ENCODE results near the gene MYO18B. TPM values are rescaled to one million over a fixed set of nuclear protein-coding genes. Genes with fewer than 3 reads are reported as not detected.

The MYO18B gene
- total RNA-seq, 1 experiment from 2014 or later, result 0.07 TPM

DNA sequence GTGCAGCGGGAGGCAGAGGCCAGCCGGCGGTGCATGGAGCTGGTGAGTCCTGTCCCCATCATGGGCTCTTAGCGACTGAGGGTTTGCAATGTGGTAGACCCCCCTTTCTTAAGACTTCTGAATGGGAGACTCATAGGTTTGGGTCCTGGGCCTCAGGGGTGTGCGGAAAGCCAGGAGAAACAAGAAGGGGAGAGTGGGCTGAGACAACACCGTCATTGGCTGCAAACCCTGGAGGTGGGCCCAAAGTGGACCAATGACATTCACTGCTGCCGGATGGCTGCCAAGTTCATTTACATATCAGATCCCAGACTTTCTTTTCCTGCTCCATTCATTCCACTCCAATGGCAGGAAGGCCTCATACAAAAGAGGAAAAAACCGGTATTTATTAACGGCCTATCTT lies 213.3 kb downstream of the MYO18B start:
- CTCF ChIA-PET, result no interaction called here
- H3K27me3 Mint-ChIP-seq (ENCODE audit: insufficient read depth, unreplicated experiment), result peaks cover 12% of the 10 kb centered on the region
- no peak for TF ChIP-seq CTCF (IDR thresholded peaks at IDR 0.05; ENCODE audit: insufficient read depth in 1 of 2, low read depth in 1 of 2, low read length in 1 of 2, severe bottlenecking in 1 of 2, unreplicated experiment in 1 of 2)

GRCh38 chr22:25956801-25957200 lies 214.8 kb downstream of the MYO18B start:
- ChIA-PET POLR2A (no interaction called here), CTCF (no interaction called here)
- Mint-ChIP-seq H3K36me3 (ENCODE audit: insufficient read depth, unreplicated experiment) (no peaks in the 10 kb centered on the region), H3K4me3 (ENCODE audit: unreplicated experiment) (no peak overlapping the region), H3K27me3 (ENCODE audit: insufficient read depth, unreplicated experiment) (peaks cover 10% of the 10 kb centered on the region), H3K27ac (ENCODE audit: unreplicated experiment) (no peak overlapping the region), H3K9me3 (ENCODE audit: unreplicated experiment) (no peaks in the 10 kb centered on the region), H3K4me1 (ENCODE audit: low read depth, unreplicated experiment) (no peaks in the 10 kb centered on the region)
- BruUV-seq (replicated peaks), result no TSS peak
- Histone ChIP-seq H3K4me1 (no peaks in the 10 kb centered on the region), H3K4me3 (ENCODE audit: low read depth, low read length) (no peak overlapping the region), H3K27me3 (replicated peaks; ENCODE audit: control insufficient read depth, insufficient read depth, low read length) (no peaks in the 10 kb centered on the region; the same call in 1 of the 2 replicates), H3K36me3 (ENCODE audit: control insufficient read depth, insufficient read depth, low read length) (no peaks in the 10 kb centered on the region), H3K9me3 (no peaks in the 10 kb centered on the region)
- TF ChIP-seq CTCF (IDR thresholded peaks at IDR 0.05; ENCODE audit: insufficient read depth in 1 of 2, low read depth in 1 of 2, low read length in 1 of 2, severe bottlenecking in 1 of 2, unreplicated experiment in 1 of 2), result no peak
- intact Hi-C loops (cut with micrococcal nuclease; ENCODE audit: unreplicated experiment), result no loop called here
- DNase-seq, result no peak

More for the DNA sequence above, 213.3 kb downstream of the MYO18B start:
- H3K9me3 Mint-ChIP-seq (ENCODE audit: unreplicated experiment), result no peaks in the 10 kb centered on the region
- H3K4me3 Mint-ChIP-seq (ENCODE audit: unreplicated experiment), result no peak overlapping the region
- no peaks in the 10 kb centered on the region for H3K36me3 Mint-ChIP-seq (ENCODE audit: insufficient read depth, unreplicated experiment)
- Histone ChIP-seq H3K27me3 (replicated peaks; ENCODE audit: control insufficient read depth, insufficient read depth, low read length) (no peaks in the 10 kb centered on the region; the same call in 1 of the 2 replicates), H3K36me3 (ENCODE audit: control insufficient read depth, insufficient read depth, low read length) (no peaks in the 10 kb centered on the region), H3K4me3 (ENCODE audit: low read depth, low read length) (no peak overlapping the region), H3K4me1 (no peaks in the 10 kb centered on the region), H3K9me3 (no peaks in the 10 kb centered on the region)
- intact Hi-C loops (cut with micrococcal nuclease; ENCODE audit: unreplicated experiment), result no loop called here
- no TSS peak for BruUV-seq (replicated peaks)
- DNase-seq, result no peak
- H3K4me1 Mint-ChIP-seq (ENCODE audit: low read depth, unreplicated experiment), result no peaks in the 10 kb centered on the region
- no peak overlapping the region for H3K27ac Mint-ChIP-seq (ENCODE audit: unreplicated experiment)
- POLR2A ChIA-PET, result no interaction called here

DNA sequence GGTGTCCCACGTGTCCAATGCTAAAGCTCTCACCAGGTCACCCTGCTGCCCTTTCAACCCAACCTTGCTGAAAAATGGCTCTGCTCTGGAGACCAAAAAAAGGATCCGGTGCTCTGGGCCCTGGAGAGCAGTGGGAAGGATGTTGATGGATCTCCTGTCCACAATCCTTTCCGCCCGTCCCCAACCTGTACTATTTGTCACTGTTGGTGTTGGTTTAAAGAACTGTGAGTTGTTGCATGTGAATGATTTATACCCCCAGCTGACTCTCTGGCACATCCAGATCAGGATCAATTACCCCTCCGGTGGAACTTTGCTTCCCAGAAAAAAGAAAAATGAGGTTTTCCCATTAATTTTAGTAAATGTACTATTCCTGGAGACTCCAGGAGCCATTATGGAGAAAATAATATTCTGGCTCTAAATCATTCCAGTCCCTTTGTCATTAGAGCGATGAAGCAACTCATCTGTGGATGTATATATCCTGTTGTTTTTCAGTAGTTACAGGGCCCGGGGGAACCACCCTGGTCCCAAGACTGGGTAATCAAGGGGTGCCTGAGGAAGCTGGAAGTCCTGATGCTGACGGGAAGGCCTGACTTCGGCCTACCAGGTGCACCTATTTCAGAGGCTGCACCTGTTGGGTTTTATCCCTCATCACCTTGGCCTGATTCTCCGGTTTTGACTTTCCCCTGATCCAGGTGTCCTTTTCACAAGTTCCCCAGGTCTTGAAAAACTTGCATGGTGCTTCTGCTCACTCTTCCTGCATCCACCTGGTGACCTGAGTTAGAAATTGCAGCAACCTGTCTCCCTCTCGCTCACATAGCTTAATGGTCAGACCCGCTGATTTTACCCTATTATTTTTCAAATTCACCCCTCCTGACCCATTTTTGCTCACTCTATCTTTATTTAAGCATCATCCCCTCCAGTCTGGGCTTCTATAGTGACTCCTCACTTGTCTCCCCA lies 218.1 kb downstream of the MYO18B start:
- H3K4me3 ChIP-seq (ENCODE audit: low read depth, low read length), result no peak overlapping the region
- H3K4me1 Mint-ChIP-seq (ENCODE audit: low read depth, unreplicated experiment), result no peaks in the 10 kb centered on the region
- H3K27ac Mint-ChIP-seq (ENCODE audit: unreplicated experiment), result no peak overlapping the region
- DNase-seq, result no peak
- H3K9me3 Mint-ChIP-seq (ENCODE audit: unreplicated experiment), result no peaks in the 10 kb centered on the region
- no peaks in the 10 kb centered on the region for H3K36me3 Mint-ChIP-seq (ENCODE audit: insufficient read depth, unreplicated experiment)
- H3K9me3 ChIP-seq, result no peaks in the 10 kb centered on the region
- H3K27me3 ChIP-seq (replicated peaks; ENCODE audit: control insufficient read depth, insufficient read depth, low read length), result no peaks in the 10 kb centered on the region; the same call in 1 of the 2 replicates
- intact Hi-C loops (cut with micrococcal nuclease; ENCODE audit: unreplicated experiment), result no loop called here
- no peak for TF ChIP-seq CTCF (IDR thresholded peaks at IDR 0.05; ENCODE audit: insufficient read depth in 1 of 2, low read depth in 1 of 2, low read length in 1 of 2, severe bottlenecking in 1 of 2, unreplicated experiment in 1 of 2)
- ChIA-PET POLR2A (no interaction called here), CTCF (no interaction called here)
- no TSS peak for BruUV-seq (replicated peaks)
- H3K27me3 Mint-ChIP-seq (ENCODE audit: insufficient read depth, unreplicated experiment), result peaks cover 7% of the 10 kb centered on the region
- no peaks in the 10 kb centered on the region for H3K36me3 ChIP-seq (ENCODE audit: control insufficient read depth, insufficient read depth, low read length)
- no peaks in the 10 kb centered on the region for H3K4me1 ChIP-seq
- no peak overlapping the region for H3K4me3 Mint-ChIP-seq (ENCODE audit: unreplicated experiment)
